HCT116 (cell line): ENCODE results near the gene FNDC11. TPM values are rescaled to one million over a fixed set of nuclear protein-coding genes. Genes with fewer than 3 reads are reported as not detected.

Source experiments
- ATAC-seq: fragments of 200-7000 bp; cut with Tn5 transposase; 2 replicates; pipeline ENCODE4 v1.9.1; 2020; ENCODE audit warnings: mild to moderate bottlenecking, moderate library complexity
- BruUV-seq: library from RNA; stranded (reverse); fragments of 400-500 nt; replicated peaks from 2 replicates; lab custom pipeline; 2021; lab: Mats Ljungman, UMichigan
- CTCF ChIA-PET: fragments of 300-600 bp; sonication (Branson Sonifier 250); formaldehyde crosslinking; loops from one replicate; lab custom pipeline; 2021; ENCODE audit warnings: antibody characterized with exemption; lab: Charles Lee
- POLR2A ChIA-PET: fragments of 300-600, 350-600 bp; sonication (Branson Sonifier 250); formaldehyde crosslinking; loops from one replicate; lab custom pipeline; 2021; ENCODE audit warnings: antibody characterized with exemption; lab: Charles Lee
- RAD21 ChIA-PET, 2 experiments: fragments of 300-600 bp; sonication (Branson Sonifier 250); formaldehyde crosslinking; loops; one replicate each; lab custom pipeline; 2023; ENCODE audit warnings: low total read pairs in 2 of 2; ENCODE audit not compliant: uncharacterized antibody in 2 of 2, unreplicated experiment in 2 of 2, low non-redundant PET in 1 of 2; lab: Charles Lee
- DNase-seq: peaks from one replicate; pipeline ENCODE4 v3.0.0-alpha.2; 2010; ENCODE audit warnings: low read depth, low spot score
- H2AFZ ChIP-seq: fragments of 200-600 bp; shearing (Covaris generic), sonication (generic); 2 replicates; pipeline ENCODE4 v1.6.1; 2017; ENCODE audit warnings: low read depth, mixed run types, mixed read lengths, antibody characterized with exemption, low read length; ENCODE audit not compliant: poor library complexity, severe bottlenecking
- H3K27ac ChIP-seq: 2 replicates; pipeline ENCODE4 v1.5.1; 2012; ENCODE audit warnings: low read depth, low read length
- H3K27me3 ChIP-seq: fragments of 200-600 bp; sonication (generic); 2 replicates; pipeline ENCODE4 v1.6.1; 2016; ENCODE audit warnings: mixed run types, low read length, mixed read lengths; ENCODE audit not compliant: insufficient read depth
- H3K36me3 ChIP-seq, 2 experiments: fragments of 200-500 bp in 1 of 2; fragments of 200-600 bp in 1 of 2; sonication (Bioruptor generic) in 1 of 2; sonication (generic) in 1 of 2; 2 replicates each; pipeline versions ENCODE4 v1.5.1 to v1.6.1; 2014 to 2016; ENCODE audit warnings: low read length in 2 of 2, inconsistent platforms in 1 of 2, mixed read lengths in 1 of 2, mixed run types in 1 of 2; ENCODE audit not compliant: insufficient read depth in 2 of 2, control insufficient read depth in 1 of 2
- H3K4me1 ChIP-seq, 2 experiments: fragments of 200-600 bp in 1 of 2; sonication (generic) in 1 of 2; 2 replicates each; pipeline versions ENCODE4 v1.5.1 to v1.6.1; 2012 to 2017; ENCODE audit warnings: low read length in 2 of 2, inconsistent platforms in 1 of 2, mild to moderate bottlenecking in 1 of 2, mixed read lengths in 1 of 2, mixed run types in 1 of 2, moderate library complexity in 1 of 2; ENCODE audit not compliant: insufficient read depth in 2 of 2, control insufficient read depth in 1 of 2
- H3K4me2 ChIP-seq: fragments of 200-600 bp; sonication (generic); 2 replicates; pipeline ENCODE4 v1.6.1; 2017; ENCODE audit warnings: mixed run types, low read length, mixed read lengths
- H3K4me3 ChIP-seq, 2 experiments: fragments of 200-600 bp in 1 of 2; sonication (generic) in 1 of 2; replicated peaks in 1 of 2; 2 replicates each; pipeline ENCODE4 v1.5.1; 2011 to 2016; ENCODE audit warnings: low read length in 2 of 2, control low read depth in 1 of 2, low read depth in 1 of 2, mild to moderate bottlenecking in 1 of 2, mixed read lengths in 1 of 2, mixed run types in 1 of 2
- H3K79me2 ChIP-seq: fragments of 200-600 bp; sonication (generic); 2 replicates; pipeline ENCODE4 v1.6.1; 2017; ENCODE audit warnings: mild to moderate bottlenecking, mixed run types, low read length, moderate library complexity, mixed read lengths; ENCODE audit not compliant: insufficient read depth
- H3K9ac ChIP-seq: fragments of 200-600 bp; sonication (generic); 2 replicates; pipeline ENCODE4 v1.6.1; 2016; ENCODE audit warnings: low read length, mixed read lengths
- H3K9me2 ChIP-seq: fragments of 200-600 bp; sonication (generic), shearing (Covaris generic); 2 replicates; pipeline ENCODE4 v1.6.1; 2017; ENCODE audit warnings: mixed run types, mild to moderate bottlenecking, moderate library complexity; ENCODE audit not compliant: insufficient read depth
- H3K9me3 ChIP-seq, 2 experiments: fragments of 200-500 bp in 1 of 2; fragments of 200-600 bp in 1 of 2; sonication (Bioruptor generic) in 1 of 2; sonication (generic) in 1 of 2; 2 replicates each; pipeline ENCODE4 v1.6.1; 2014 to 2017; ENCODE audit warnings: low read length in 2 of 2, mixed read lengths in 2 of 2, inconsistent platforms in 1 of 2, low read depth in 1 of 2, mild to moderate bottlenecking in 1 of 2, mixed run types in 1 of 2, moderate library complexity in 1 of 2; ENCODE audit not compliant: control insufficient read depth in 1 of 2, insufficient read depth in 1 of 2
- H4K20me1 ChIP-seq: fragments of 200-600 bp; sonication (generic), shearing (Covaris generic); 2 replicates; pipeline ENCODE4 v1.6.1; 2017; ENCODE audit warnings: mixed run types, mild to moderate bottlenecking, moderate library complexity; ENCODE audit not compliant: insufficient read depth
- POLR2AphosphoS5 ChIP-seq: IDR thresholded peaks from 2 replicates; pipeline ENCODE4 v1.6.1; 2011; ENCODE audit warnings: mild to moderate bottlenecking, low read depth, low read length, moderate library complexity
- REST ChIP-seq: IDR thresholded peaks from 2 replicates; pipeline ENCODE4 v1.6.1; 2012; ENCODE audit warnings: low read depth
- SP1 ChIP-seq: IDR thresholded peaks from 2 replicates; pipeline ENCODE4 v1.6.1; 2012; ENCODE audit warnings: low read depth
- intact Hi-C: fragments of 100-400 bp; cut with micrococcal nuclease; formaldehyde crosslinking; loops from 2 replicates; pipeline ENCODE4 v1.10.0; 2022
- total RNA-seq: library from RNA; stranded (reverse); gene quantifications from one replicate; pipeline ENCODE4 v1.2.1, GENCODE V29; 2021; ENCODE audit not compliant: unreplicated experiment

The FNDC11 gene
- total RNA-seq, 1 experiment from 2014 or later: 5.5 TPM

- H3K27ac ChIP-seq: peak overlapping the region; percentile 38
- CTCF ChIA-PET: interaction anchor here (0.6 to 2.2 kb wide), 2 partner anchors 15 to 21 kb away, joined by 3 to 8 read pairs; partner anchors contain the start of genes HELZ2 and PTK6
These were observed 1.3 kb upstream of the FNDC11 start for GRCh38 chr20:63552481-63553249.

More at GRCh38 chr20:63552481-63553249, 1.3 kb upstream of the FNDC11 start:
- intact Hi-C loops: no loop called here
- ChIA-PET RAD21 (interaction anchor here in 1 of 2 experiments (0.7 kb wide), 1 partner anchor 14 kb away, joined by 3 read pairs; no protein-coding TSS in a partner anchor), POLR2A (no interaction called here)
- no peaks in the 10 kb centered on the region for H3K36me3 ChIP-seq
- H3K9me2 ChIP-seq: no peaks in the 10 kb centered on the region
- peak overlapping the region; percentile 62 for H3K4me2 ChIP-seq
- peaks cover 15 to 28% of the 10 kb centered on the region in 2 experiments for H3K4me1 ChIP-seq
- H3K9ac ChIP-seq: no peak overlapping the region
- DNase-seq (no peak), ATAC-seq (no peak)
- H3K9me3 ChIP-seq: no peaks in the 10 kb centered on the region
- no peaks in the 10 kb centered on the region for H3K27me3 ChIP-seq
- BruUV-seq: no TSS peak
- no peaks in the 10 kb centered on the region for H3K79me2 ChIP-seq
- no peak overlapping the region for H3K4me3 ChIP-seq
- TF ChIP-seq SP1 (no peak), POLR2AphosphoS5 (no peak), REST (no peak)
- H4K20me1 ChIP-seq: no peaks in the 10 kb centered on the region
- no peak overlapping the region for H2AFZ ChIP-seq
